Stimulated activated memory B cell treated with anti-CD40 and anti-IgM and Interleukin-4, amounts not matched to agents 10 μg/mL and 1 μg/mL and 100 μg/mL, for 72 hours (primary cell): ENCODE results near the gene LLPH.

ENCODE experiments used
- ATAC-seq: fragments of 150-1000 bp; cut with Tn5 transposase; 2 replicates; pipeline ENCODE4 v1.10.0; 2021
- H3K27ac Mint-ChIP-seq: one replicate; pipeline ENCODE4 v1.8.0; 2022; ENCODE audit warnings: mild to moderate bottlenecking, mixed read lengths
- H3K27me3 Mint-ChIP-seq: one replicate; pipeline ENCODE4 v1.8.0; 2022; ENCODE audit warnings: mixed read lengths
- H3K36me3 Mint-ChIP-seq: one replicate; pipeline ENCODE4 v1.8.0; 2022; ENCODE audit warnings: mixed read lengths
- H3K4me1 Mint-ChIP-seq: one replicate; pipeline ENCODE4 v1.8.0; 2022; ENCODE audit warnings: mixed read lengths
- H3K4me3 Mint-ChIP-seq: one replicate; pipeline ENCODE4 v1.8.0; 2022; ENCODE audit warnings: mild to moderate bottlenecking, moderate library complexity, mixed read lengths
- H3K9me3 Mint-ChIP-seq: one replicate; pipeline ENCODE4 v1.8.0; 2022; ENCODE audit warnings: mixed read lengths

LLPH gene

DNA sequence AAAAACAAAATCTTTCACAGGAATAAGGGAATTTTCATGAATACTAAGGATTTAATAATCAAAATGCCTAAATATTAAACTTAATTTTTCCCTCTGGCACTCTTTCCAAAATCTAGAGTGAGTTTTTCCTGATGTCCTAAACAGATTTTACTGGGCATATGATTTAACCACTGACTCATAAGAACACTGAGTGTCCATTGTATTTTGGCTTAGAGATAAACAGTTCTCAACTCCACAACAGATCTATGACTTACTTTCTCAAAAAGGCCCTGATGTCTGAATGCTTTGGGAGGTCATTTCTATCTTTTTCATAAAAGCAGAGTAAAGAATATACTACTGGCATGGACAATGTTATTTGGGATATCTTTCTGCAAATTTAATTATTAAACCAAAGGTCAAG is 24.2 kb upstream of the LLPH start:
- Mint-ChIP-seq H3K4me3 (no peak overlapping the region), H3K27me3 (no peaks in the 10 kb centered on the region), H3K27ac (peak overlapping the region; percentile 54), H3K9me3 (no peaks in the 10 kb centered on the region), H3K4me1 (peaks cover 52% of the 10 kb centered on the region), H3K36me3 (peaks cover 65% of the 10 kb centered on the region)
- no peak for ATAC-seq

DNA sequence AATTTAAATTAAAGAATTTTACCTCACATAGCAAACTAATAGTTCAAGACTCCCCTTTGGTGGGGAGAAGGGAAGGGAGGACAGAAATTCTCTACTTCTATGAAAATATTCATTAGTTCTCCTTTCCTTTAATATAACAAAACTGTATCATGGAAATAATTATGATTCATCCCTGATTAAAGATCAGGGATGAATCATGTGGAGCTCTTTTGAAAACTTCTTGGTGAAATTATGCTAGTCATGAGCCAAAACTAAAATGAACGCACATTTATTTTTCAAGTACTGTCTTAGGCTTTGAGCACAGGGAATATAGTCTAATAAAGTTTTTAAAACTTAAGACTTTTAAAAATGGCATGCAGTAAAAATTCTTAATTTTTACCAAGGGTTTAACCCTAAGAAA is 22.2 kb upstream of the LLPH start:
- Mint-ChIP-seq H3K27me3 (no peaks in the 10 kb centered on the region), H3K36me3 (peaks cover 60% of the 10 kb centered on the region), H3K9me3 (no peaks in the 10 kb centered on the region), H3K27ac (no peak overlapping the region), H3K4me3 (no peak overlapping the region), H3K4me1 (peaks cover 31% of the 10 kb centered on the region)
- no peak for ATAC-seq

GRCh38 chr12:66149702-66150398 is 19.3 kb upstream of the LLPH start:
- H3K4me1 Mint-ChIP-seq = peaks cover 21% of the 10 kb centered on the region
- H3K27ac Mint-ChIP-seq = no peak overlapping the region
- no peak overlapping the region for H3K4me3 Mint-ChIP-seq
- no peak for ATAC-seq
- no peaks in the 10 kb centered on the region for H3K27me3 Mint-ChIP-seq
- no peaks in the 10 kb centered on the region for H3K9me3 Mint-ChIP-seq
- H3K36me3 Mint-ChIP-seq = peaks cover 42% of the 10 kb centered on the region

DNA sequence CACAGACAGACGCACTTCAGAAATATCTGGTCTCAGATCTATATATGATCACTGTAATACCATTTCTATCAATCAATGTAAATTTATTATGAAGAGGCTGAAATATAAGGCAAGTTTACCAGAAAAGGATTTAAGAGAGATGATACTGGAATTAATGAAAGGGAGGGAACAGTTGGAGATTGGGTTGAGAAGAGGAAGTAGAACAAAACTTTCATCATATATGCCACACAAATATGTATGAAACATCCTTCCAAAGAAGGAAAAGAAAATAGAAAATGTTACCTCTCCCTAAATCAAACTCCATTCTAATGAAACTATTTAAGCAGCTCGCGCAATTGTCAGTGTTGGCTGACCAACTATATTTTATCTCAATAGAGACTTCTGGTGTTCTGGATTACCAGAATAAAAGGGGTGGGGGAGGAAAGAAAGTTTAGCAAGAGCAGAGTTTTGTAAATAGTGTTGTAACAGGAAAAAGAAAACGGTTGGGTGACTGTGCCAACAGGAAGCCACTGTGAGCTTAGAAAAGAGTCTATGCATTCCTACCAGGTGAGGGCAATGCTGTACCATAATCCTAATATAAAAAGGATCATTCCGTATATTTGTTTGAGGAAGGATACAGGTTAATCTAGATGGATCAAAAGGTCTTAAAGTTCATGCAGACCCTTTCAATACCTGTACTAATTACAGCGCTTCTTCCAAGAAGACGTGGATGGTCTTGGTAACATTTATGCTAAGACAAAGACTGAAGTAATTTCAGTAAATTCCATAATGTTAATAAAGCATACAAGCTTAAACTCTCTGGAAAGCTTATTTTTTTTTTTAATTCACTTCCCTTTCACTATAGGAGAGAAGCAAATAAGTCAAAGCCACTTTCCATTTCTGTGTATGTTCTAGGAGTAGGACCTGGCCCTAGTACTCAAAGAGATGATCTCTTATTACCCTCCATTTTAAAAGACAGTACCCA is 14.5 kb upstream of the LLPH start:
- H3K27ac Mint-ChIP-seq = peak overlapping the region; percentile 68
- H3K4me3 Mint-ChIP-seq = no peak overlapping the region
- H3K27me3 Mint-ChIP-seq = no peaks in the 10 kb centered on the region
- peaks cover 67% of the 10 kb centered on the region for H3K36me3 Mint-ChIP-seq
- peaks cover 3% of the 10 kb centered on the region for H3K9me3 Mint-ChIP-seq
- no peak for ATAC-seq
- H3K4me1 Mint-ChIP-seq = peaks cover 18% of the 10 kb centered on the region

- Mint-ChIP-seq H3K4me1 (peaks cover 18% of the 10 kb centered on the region), H3K27me3 (no peaks in the 10 kb centered on the region), H3K36me3 (peaks cover 70% of the 10 kb centered on the region), H3K9me3 (peaks cover 4% of the 10 kb centered on the region), H3K27ac (no peak overlapping the region), H3K4me3 (no peak overlapping the region)
- no peak for ATAC-seq
These were observed 13.3 kb upstream of the LLPH start for GRCh38 chr12:66143868-66144267.

GRCh38 chr12:66142826-66143225 is 12.3 kb upstream of the LLPH start:
- ATAC-seq = no peak
- H3K27ac Mint-ChIP-seq = no peak overlapping the region
- no peaks in the 10 kb centered on the region for H3K27me3 Mint-ChIP-seq
- peaks cover 18% of the 10 kb centered on the region for H3K4me1 Mint-ChIP-seq
- no peak overlapping the region for H3K4me3 Mint-ChIP-seq
- peaks cover 62% of the 10 kb centered on the region for H3K36me3 Mint-ChIP-seq
- H3K9me3 Mint-ChIP-seq = peaks cover 4% of the 10 kb centered on the region

- Mint-ChIP-seq H3K4me3 (no peak overlapping the region), H3K27me3 (no peaks in the 10 kb centered on the region), H3K4me1 (peaks cover 18% of the 10 kb centered on the region), H3K27ac (no peak overlapping the region), H3K36me3 (peaks cover 66% of the 10 kb centered on the region), H3K9me3 (peaks cover 4% of the 10 kb centered on the region)
- no peak for ATAC-seq
These were observed 10.7 kb upstream of the LLPH start for GRCh38 chr12:66141299-66141698.

- Mint-ChIP-seq H3K36me3 (peaks cover 69% of the 10 kb centered on the region), H3K27me3 (no peaks in the 10 kb centered on the region), H3K9me3 (peaks cover 4% of the 10 kb centered on the region), H3K4me3 (no peak overlapping the region), H3K4me1 (peaks cover 13% of the 10 kb centered on the region), H3K27ac (no peak overlapping the region)
- no peak for ATAC-seq
These were observed 10.2 kb upstream of the LLPH start for GRCh38 chr12:66140731-66141130.

GRCh38 chr12:66139328-66139727 is 8.8 kb upstream of the LLPH start:
- H3K9me3 Mint-ChIP-seq = peaks cover 4% of the 10 kb centered on the region
- no peak overlapping the region for H3K27ac Mint-ChIP-seq
- peaks cover 59% of the 10 kb centered on the region for H3K36me3 Mint-ChIP-seq
- no peaks in the 10 kb centered on the region for H3K27me3 Mint-ChIP-seq
- no peaks in the 10 kb centered on the region for H3K4me1 Mint-ChIP-seq
- no peak overlapping the region for H3K4me3 Mint-ChIP-seq
- no peak for ATAC-seq

- H3K4me1 Mint-ChIP-seq = no peaks in the 10 kb centered on the region
- H3K9me3 Mint-ChIP-seq = peaks cover 4% of the 10 kb centered on the region
- H3K4me3 Mint-ChIP-seq = no peak overlapping the region
- no peak for ATAC-seq
- H3K27me3 Mint-ChIP-seq = no peaks in the 10 kb centered on the region
- peaks cover 49% of the 10 kb centered on the region for H3K36me3 Mint-ChIP-seq
- no peak overlapping the region for H3K27ac Mint-ChIP-seq
These were observed 7.4 kb upstream of the LLPH start for GRCh38 chr12:66137937-66138336.

DNA sequence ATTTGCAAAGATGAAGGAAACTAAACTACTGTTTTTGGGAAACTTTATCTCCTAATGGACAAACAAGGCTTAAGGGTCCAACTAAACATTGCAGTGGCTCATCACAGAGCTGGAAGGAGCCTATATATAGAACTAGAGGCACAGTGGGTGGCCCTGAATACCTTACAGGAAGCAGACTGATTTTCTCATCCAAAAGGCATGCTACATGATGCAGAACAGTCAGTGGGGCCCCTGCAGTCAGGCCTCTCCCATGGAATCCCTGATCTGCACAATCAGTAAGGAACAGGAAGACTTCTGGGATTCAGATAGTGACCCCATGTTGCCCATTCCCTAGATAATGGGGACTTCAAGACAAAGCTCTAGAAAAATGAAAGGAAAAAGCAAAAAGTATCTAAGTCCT is 1.9 kb upstream of the LLPH start:
- Mint-ChIP-seq H3K4me1 (peaks cover 22% of the 10 kb centered on the region), H3K4me3 (no peak overlapping the region), H3K27ac (no peak overlapping the region), H3K27me3 (no peaks in the 10 kb centered on the region), H3K9me3 (no peaks in the 10 kb centered on the region), H3K36me3 (peaks cover 30% of the 10 kb centered on the region)
- no peak for ATAC-seq

GRCh38 chr12:66131067-66131688 is 628 bp upstream of the LLPH start:
- Mint-ChIP-seq H3K4me1 (peaks cover 33% of the 10 kb centered on the region), H3K27ac (peak overlapping the region; percentile 77), H3K36me3 (peaks cover 38% of the 10 kb centered on the region), H3K9me3 (no peaks in the 10 kb centered on the region), H3K27me3 (no peaks in the 10 kb centered on the region), H3K4me3 (peak overlapping the region; percentile 91)
- ATAC-seq = peak; percentile 81

DNA sequence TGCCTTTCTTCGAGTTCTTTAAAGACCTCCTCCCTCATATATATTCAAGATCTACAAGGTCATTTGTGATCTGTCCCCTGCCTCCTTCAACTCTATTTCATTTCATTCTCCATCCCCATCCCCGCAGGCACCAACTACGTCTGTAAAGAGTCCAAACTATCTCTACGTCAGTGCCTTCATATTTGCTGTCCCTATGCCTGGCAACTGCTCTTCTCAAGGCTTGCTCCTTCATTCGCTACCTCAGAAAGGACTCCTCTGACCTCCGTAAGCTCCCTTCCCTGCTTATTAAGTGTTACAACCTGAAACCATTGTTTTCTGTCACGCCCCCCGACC is 650 bp downstream of the LLPH start:
- Mint-ChIP-seq H3K4me3 (peak overlapping the region; percentile 91), H3K4me1 (peaks cover 43% of the 10 kb centered on the region), H3K27me3 (no peaks in the 10 kb centered on the region), H3K27ac (peak overlapping the region; percentile 77), H3K36me3 (peaks cover 48% of the 10 kb centered on the region), H3K9me3 (no peaks in the 10 kb centered on the region)
- no peak for ATAC-seq

DNA sequence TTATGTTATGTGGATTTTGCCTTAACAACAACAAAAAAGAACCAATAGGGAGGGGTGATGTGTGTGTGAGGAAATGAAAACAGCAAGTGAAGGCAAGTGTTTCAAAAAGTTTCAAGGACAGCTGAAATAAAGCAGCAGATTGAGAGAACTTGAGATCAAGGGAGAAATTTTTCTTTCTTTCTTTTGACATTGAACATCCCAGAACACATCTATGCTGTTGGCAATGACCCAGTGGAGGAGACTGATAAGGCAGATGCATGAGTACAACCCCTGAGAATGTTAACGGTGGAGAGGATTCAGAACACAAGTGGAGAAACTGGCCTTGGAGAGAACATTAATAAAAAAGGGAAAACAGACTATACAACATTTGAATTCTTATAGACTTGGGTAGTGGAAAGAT is 2.9 kb downstream of the LLPH start:
- H3K4me1 Mint-ChIP-seq = peaks cover 48% of the 10 kb centered on the region
- no peak overlapping the region for H3K27ac Mint-ChIP-seq
- no peaks in the 10 kb centered on the region for H3K9me3 Mint-ChIP-seq
- H3K36me3 Mint-ChIP-seq = peaks cover 58% of the 10 kb centered on the region
- no peak overlapping the region for H3K4me3 Mint-ChIP-seq
- H3K27me3 Mint-ChIP-seq = no peaks in the 10 kb centered on the region
- ATAC-seq = no peak

DNA sequence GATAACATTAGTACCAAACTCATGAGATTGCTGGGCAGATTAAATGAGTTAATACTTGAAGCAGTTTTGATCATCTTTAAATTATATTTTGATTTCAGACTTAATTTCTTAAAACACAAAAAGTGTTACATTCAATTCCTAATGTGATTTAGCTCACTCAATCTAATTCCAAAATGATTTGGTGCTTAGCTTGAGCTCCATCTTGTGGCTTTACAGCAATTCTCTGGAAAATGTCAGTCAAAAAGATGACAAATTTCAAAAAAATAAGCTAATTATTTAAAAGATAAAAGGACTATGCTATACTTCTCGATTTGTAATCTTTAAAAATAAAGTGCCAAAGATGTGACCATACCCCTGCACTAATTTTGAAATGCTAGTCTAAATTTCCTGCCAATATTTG is 10.1 kb downstream of the LLPH start:
- Mint-ChIP-seq H3K4me1 (peaks cover 10% of the 10 kb centered on the region), H3K36me3 (peaks cover 33% of the 10 kb centered on the region), H3K27ac (no peak overlapping the region), H3K4me3 (no peak overlapping the region), H3K9me3 (no peaks in the 10 kb centered on the region), H3K27me3 (no peaks in the 10 kb centered on the region)
- ATAC-seq = no peak
